Measurements from ENCODE around the gene QKI. TPM values are rescaled to one million over a fixed set of nuclear protein-coding genes. Genes with fewer than 3 reads are reported as not detected.

The QKI gene
- total and polyA plus RNA-seq, 2 of the 8 experiments (the other 6 are each of a cell fraction or from before 2014, with no cell fraction given): 181 to 183 TPM

DNA sequence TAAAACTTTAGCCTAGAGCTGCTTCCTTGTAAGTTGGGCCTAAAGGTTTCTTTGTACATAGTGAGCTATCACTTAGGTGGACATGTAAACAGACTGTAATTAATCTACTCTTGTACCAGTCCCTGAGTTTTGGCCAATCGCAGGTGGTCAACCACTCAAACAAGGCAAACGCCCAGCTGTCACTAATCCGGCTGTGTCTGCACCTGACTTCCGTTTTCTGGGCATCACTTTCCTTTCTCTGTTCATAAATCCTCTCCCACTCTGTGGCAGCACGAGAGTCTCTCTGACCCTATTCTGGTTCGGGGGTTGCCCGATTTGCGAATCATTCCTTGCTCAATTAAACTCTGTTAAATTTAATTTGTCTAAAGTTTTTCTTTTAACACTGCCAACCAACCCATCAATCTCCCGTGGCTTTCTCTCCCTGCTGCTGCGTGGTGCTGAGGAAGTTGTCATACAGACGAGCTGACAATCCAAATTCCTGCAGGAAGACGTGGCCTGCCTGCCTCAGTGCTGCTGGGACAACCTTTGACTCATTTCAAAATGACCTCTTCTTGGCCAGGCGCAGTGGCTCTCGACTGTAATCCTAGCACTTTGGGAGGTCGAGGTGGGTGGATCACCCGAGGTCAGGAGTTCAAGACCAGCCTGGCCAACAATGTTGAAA, 206.3 kb downstream of the QKI start:
- Histone ChIP-seq H3K56ac (replicated peaks; ENCODE audit: insufficient read length, low read depth, low read length) (no peak overlapping the region), H2BK5ac (ENCODE audit: low read depth, low read length) (no peak overlapping the region; the same call in 1 of the 2 replicates), H4K91ac (replicated peaks; ENCODE audit: insufficient read length, low read length) (no peak overlapping the region), H4K8ac (ENCODE audit: extremely low read depth, insufficient read depth, low read length) (no peak overlapping the region), H2AK5ac (ENCODE audit: low read depth, low read length) (no peak overlapping the region), H3K9ac (replicated peaks in 1 of 4; ENCODE audit: extremely low read depth in 1 of 4, low read depth in 3 of 4, low read length in 3 of 4) (no peak overlapping the region), H3K9me3 (ENCODE audit: insufficient read depth in 2 of 2, low read depth in 1 of 2, low read length in 1 of 2) (no peaks in the 10 kb centered on the region), H3K27ac (ENCODE audit: low read depth, low read length) (no peak overlapping the region), H3K4me3 (ENCODE audit: extremely low read depth in 1 of 4, insufficient read depth in 2 of 4, low read depth in 3 of 4, low read length in 4 of 4) (no peak overlapping the region), H3K4ac (replicated peaks; ENCODE audit: insufficient read length, low read depth, low read length) (no peak overlapping the region), H2BK12ac (ENCODE audit: low read depth, low read length) (no peak overlapping the region), H4K5ac (ENCODE audit: insufficient read length, low read depth, low read length) (no peak overlapping the region), H2BK15ac (ENCODE audit: low read length) (no peak overlapping the region), H3K23me2 (ENCODE audit: low read depth, low read length) (no peaks in the 10 kb centered on the region; the same call in 1 of the 2 replicates), H2BK120ac (replicated peaks; ENCODE audit: low read depth, low read length) (no peak overlapping the region), H2AFZ (ENCODE audit: low read length) (no peak overlapping the region), H3K18ac (ENCODE audit: extremely low read depth, low read length) (no peak overlapping the region), H3K14ac (ENCODE audit: insufficient read length) (no peak overlapping the region), H3K23ac (ENCODE audit: insufficient read length) (no peak overlapping the region), H2BK20ac (ENCODE audit: low read length) (no peak overlapping the region), H3K4me1 (replicated peaks in 1 of 4; ENCODE audit: control insufficient read depth in 3 of 4, insufficient read depth in 4 of 4, low read length in 3 of 4) (no peaks in the 10 kb centered on the region), H3K79me2 (ENCODE audit: control insufficient read depth in 1 of 2, insufficient read depth in 2 of 2, low read length in 2 of 2) (no peaks in the 10 kb centered on the region), H3K4me2 (ENCODE audit: insufficient read depth in 1 of 2, low read depth in 2 of 2, low read length in 2 of 2) (no peak overlapping the region), H3K27me3 (replicated peaks in 1 of 4; ENCODE audit: control insufficient read depth in 3 of 4, extremely low read depth in 1 of 4, insufficient read depth in 3 of 4, low read length in 3 of 4) (no peaks in the 10 kb centered on the region), H4K20me1 (replicated peaks in 1 of 2; ENCODE audit: control insufficient read depth in 1 of 2, insufficient read depth in 2 of 2, low read length in 2 of 2) (no peaks in the 10 kb centered on the region), H3K36me3 (ENCODE audit: control insufficient read depth in 2 of 4, insufficient read depth in 4 of 4, low read length in 3 of 4) (no peaks in the 10 kb centered on the region), H3K79me1 (ENCODE audit: low read depth, low read length) (no peaks in the 10 kb centered on the region)
- CTCF ChIA-PET (ENCODE audit: partially characterized antibody): interaction anchor here (1.4 kb wide), 1 partner anchor 14 kb away, joined by 3 read pairs; no protein-coding TSS in a partner anchor
- POLR2A ChIA-PET (ENCODE audit: partially characterized antibody): no interaction called here
- WGBS, 2 experiments (ENCODE audit: extremely low coverage in 1 of 2, insufficient coverage in 1 of 2, insufficient read length in 1 of 2, insufficient replicate concordance in 2 of 2, low coverage in 1 of 2, low lambda C conversion rate in 2 of 2, missing lambda C conversion rate in 1 of 2): 88% methylated on average over 15 of the region's 16 CpGs; no CpG with 5 or more reads in 1 of the 2 experiments
- DNase-seq (ENCODE audit: low read depth in 1 of 2, low spot score in 2 of 2): no peak
- FAIRE-seq: no peak
- TF ChIP-seq CEBPB (IDR thresholded peaks at IDR 0.05; ENCODE audit: low read depth, low read length) (no peak), SP1 (IDR thresholded peaks at IDR 0.05; ENCODE audit: low read depth, low read length) (no peak), NANOG (IDR thresholded peaks at IDR 0.05; ENCODE audit: insufficient read depth, low read depth, low read length, poor library complexity, severe bottlenecking) (no peak), KDM5A (IDR thresholded peaks at IDR 0.05; ENCODE audit: low read length) (no peak)
